HG02852 (cell line): Measurements from ENCODE around the gene RPS24.

ENCODE experiments used
- ATAC-seq: cut with Tn5 transposase; IDR thresholded peaks from one replicate; pipeline ENCODE4 v1.9.1; 2021; ENCODE audit warnings: mild to moderate bottlenecking, moderate library complexity; ENCODE audit not compliant: unreplicated experiment

RPS24 gene

GRCh38 chr10:78025685-78026364, 7.8 kb upstream of the RPS24 start:
- ATAC-seq: no peak

DNA sequence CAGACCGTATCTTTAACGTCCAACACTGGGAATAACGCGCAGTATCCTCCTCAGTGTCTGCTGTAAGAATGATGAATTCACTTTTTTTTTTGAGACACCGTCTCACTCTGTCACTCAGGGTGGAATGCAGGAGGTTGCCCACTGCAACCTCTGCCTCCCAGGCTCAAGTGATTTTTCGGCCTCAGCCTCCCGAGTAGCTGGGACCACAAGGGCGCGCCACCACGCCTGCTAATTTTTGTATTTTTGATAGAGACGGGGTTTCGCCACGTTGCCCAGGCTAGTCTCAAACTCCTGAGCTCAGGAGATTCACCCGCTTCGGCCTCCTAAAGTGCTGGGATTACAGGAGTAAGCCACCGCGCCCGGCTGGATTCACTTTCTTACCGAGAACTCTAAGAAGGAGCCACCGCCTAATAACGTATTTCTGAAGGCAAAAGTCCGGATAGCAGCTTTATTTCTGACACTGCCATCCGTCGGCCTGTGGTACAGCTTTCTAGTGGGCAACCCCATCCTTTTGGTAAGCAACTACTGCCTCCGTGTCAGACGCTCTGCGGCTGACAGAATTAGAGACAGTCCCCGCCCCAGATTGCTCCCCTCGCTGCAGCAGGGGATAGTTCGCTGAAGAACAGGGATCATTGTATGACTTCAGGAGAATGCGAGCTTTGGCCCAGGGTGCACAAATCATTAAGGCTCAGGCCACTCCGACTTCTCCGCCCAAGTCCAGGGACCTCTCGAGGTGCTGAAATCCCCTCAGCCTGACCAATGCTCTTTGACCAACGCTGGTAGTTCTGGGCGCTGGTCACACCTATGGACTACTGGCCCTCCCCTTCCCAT, 5.0 kb upstream of the RPS24 start:
- no peak for ATAC-seq

DNA sequence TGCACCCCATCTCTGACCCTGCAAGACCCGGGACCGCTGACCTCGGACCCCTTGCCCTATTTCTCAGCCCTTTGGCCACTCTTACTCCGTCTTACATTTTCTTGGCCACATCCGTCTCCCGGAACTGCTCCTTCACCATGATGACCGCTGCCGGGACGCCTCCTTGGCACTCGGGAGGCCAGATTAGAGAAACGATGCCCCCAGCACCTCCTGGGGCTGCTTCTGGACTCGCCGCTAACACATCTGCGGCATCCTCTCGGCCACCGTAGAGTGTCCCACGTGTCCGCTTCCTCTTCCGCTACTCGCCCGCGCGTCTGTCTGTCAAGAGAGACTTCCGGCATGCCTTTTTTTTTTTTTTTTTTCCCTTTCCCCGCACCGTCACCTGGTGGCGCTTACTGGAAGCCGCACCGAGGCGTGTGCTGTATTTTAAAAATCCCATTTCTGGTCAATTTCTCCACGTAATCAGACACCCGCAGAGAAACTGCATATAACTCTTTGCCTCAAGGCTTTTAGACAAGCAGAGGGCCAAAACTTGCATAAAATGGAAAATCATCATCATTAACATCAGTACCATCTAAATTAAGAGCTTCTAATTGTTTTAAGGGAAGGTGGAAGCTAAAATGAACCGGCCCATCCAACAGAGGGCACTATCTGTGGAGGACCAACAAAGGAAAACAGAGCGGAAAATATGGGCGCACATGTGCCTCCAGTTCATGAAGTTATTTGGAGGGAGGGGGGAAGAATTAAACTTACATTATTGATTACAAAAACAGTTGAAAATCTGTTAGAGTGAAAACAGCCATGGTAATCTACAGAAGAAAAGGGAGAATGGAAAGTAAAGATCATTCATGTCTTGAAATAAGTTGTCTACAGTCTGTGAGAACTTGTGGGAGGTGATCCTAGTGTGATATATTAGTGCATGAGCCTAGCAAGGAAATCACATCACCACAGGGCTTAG, 4.1 kb upstream of the RPS24 start, which contains the start of gene POLR3A:
POLR3A (minus strand) TSS at position 247 of the 958 bp plus-strand sequence; CDS start at position 139, 108 bp downstream.
- ATAC-seq: peak; percentile 69

GRCh38 chr10:78033387-78033636, 351 bp upstream of the RPS24 start:
- no peak for ATAC-seq

DNA sequence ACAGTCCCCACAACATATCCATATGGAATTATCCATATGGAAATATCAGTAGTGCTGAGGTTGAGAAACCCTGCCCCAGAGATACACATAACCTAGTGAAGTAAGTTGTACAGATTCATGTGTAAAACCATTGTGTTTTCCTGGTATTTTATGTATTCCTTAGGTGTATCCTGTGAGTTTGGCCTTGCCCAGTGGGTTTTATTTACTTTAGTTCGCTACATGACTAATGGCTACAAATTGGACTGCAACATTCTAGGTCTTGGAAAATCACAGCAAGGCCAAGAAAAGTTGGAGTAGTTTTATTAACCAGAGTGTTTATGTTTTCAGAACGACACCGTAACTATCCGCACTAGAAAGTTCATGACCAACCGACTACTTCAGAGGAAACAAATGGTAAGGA, 1.4 kb downstream of the RPS24 start:
- ATAC-seq: no peak

GRCh38 chr10:78035437-78035836, 1.8 kb downstream of the RPS24 start:
- no peak for ATAC-seq

GRCh38 chr10:78035933-78036583, 2.4 kb downstream of the RPS24 start:
- ATAC-seq: no peak

GRCh38 chr10:78038105-78038504, 4.4 kb downstream of the RPS24 start:
- ATAC-seq: no peak

- ATAC-seq: no peak
Measured at GRCh38 chr10:78038791-78039547, 5.3 kb downstream of the RPS24 start.

GRCh38 chr10:78039743-78040142, 6.1 kb downstream of the RPS24 start:
- no peak for ATAC-seq

GRCh38 chr10:78041170-78042057, 7.8 kb downstream of the RPS24 start:
- ATAC-seq: no peak

GRCh38 chr10:78042058-78042751, 8.5 kb downstream of the RPS24 start:
- ATAC-seq: no peak

DNA sequence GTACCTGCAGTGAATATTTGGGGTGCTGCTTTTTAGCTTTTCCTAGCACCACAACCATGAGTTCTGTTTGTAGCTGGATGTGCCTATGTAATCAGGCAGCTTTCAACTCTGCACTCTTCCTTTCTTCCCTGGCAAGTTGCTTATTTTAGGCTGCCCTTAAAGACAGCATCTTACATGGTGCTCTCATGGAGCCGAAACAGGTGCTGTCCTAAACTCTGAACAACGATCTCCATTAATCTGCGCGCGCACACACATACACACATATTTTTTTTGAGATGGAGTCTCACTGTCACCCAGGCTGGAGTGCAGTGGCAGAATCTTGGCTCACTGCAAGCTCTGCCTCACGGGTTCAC, 9.1 kb downstream of the RPS24 start:
- no peak for ATAC-seq

- no peak for ATAC-seq
Measured at GRCh38 chr10:78044179-78044578, 10.5 kb downstream of the RPS24 start.

DNA sequence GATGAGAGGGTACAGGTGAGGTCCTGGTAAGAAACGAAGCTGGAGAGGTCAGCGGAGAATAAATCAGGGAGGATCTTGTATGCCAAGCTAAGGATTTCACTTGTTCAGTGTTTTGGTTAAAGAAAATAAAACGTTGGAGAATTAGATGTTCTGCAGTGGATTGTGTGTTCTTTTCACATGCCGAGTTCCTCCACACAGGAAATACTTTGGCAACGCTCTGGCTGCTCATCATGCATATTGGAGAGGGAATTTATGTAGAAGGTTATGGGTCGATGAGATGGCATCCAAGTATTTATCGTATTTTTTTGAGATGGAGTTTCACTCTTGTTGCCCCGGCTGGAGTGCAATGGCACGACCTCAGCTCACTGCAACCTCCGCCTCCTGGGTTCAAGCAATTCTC, 11.0 kb downstream of the RPS24 start:
- no peak for ATAC-seq

DNA sequence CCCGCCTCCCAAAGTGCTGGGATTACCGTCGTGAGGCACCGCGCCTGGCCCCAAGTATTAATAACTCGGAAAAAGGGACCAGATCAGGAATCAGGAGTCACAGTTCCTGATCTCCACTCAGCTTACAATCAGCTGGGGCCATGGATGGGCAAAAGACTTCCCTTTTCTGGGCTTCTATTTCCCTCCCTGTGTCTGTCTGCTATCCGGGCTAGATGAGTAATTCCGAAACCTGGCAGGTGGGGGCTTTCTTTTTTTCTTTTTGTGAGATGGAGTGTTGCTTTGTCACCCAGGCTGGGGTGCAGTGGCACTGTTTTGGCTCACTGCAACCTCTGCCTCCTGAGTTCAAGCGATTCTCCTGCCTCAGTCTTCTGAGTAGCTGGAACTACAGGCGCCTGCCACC, 11.6 kb downstream of the RPS24 start:
- peak; percentile 74 for ATAC-seq

DNA sequence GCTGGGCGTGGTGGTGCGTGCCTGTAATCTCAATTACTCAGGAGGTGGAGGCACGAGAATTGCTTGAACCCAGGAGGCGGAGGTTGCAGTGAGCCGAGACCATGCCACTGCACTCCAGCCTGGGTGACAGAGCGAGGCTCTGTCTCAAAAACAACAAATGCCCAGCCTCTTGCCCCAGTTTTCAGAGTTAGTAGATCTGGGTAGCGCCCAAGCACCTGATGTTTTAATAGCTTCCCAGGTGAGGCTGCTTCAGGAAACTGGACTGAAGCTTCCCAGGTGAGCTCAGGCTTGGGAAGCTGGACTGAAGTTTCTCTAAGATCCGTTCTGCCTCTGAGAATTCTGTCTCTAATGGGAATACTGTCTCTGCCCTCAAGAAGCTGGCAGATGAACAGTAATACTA, 12.2 kb downstream of the RPS24 start:
- no peak for ATAC-seq

GRCh38 chr10:78046711-78047269, 13.1 kb downstream of the RPS24 start:
- ATAC-seq: no peak
